GM12878 (cell line): ENCODE data around the gene MAP3K5. TPM values are rescaled to one million over a fixed set of nuclear protein-coding genes. Genes with fewer than 3 reads are reported as not detected.

ENCODE experiments used
- ATAC-seq: fragments of 200-7000 bp; cut with Tn5 transposase; 3 replicates; pipeline ENCODE4 v1.9.1; 2020; ENCODE audit warnings: mild to moderate bottlenecking, moderate library complexity
- BruUV-seq: library from RNA; stranded (reverse); fragments of 400-500 nt; replicated peaks from 2 replicates; lab custom pipeline; 2021; lab: Mats Ljungman, UMichigan
- CTCF ChIA-PET: fragments of 300-600 bp; sonication (Branson Sonifier 250); formaldehyde crosslinking; extraction: SDS; loops from one replicate; lab custom pipeline; 2021; ENCODE audit warnings: inconsistent platforms; lab: Yijun Ruan, JAX
- POLR2A ChIA-PET: fragments of 350-600 bp; formaldehyde crosslinking; extraction: SDS; loops from one replicate; lab custom pipeline; 2021; ENCODE audit warnings: inconsistent platforms; lab: Charles Lee
- RAD21 ChIA-PET: fragments of 300-600 bp; sonication (Branson Sonifier 250); formaldehyde crosslinking; loops from one replicate; lab custom pipeline; 2023; ENCODE audit warnings: antibody characterized with exemption; ENCODE audit not compliant: unreplicated experiment; lab: Charles Lee
- SMC1A ChIA-PET: fragments of 300-600 bp; sonication (Branson Sonifier 250); formaldehyde crosslinking; loops from one replicate; lab custom pipeline; 2023; ENCODE audit not compliant: unreplicated experiment, uncharacterized antibody; lab: Charles Lee
- DNase-seq: peaks from one replicate; pipeline ENCODE4 v3.0.0-alpha.2; 2011; ENCODE audit warnings: low read depth, low spot score
- FAIRE-seq: peaks from 3 replicates; lab custom pipeline; 2011; peaks lifted over from hg19 to GRCh38; lab: Jason Lieb, UNC
- H2AFZ ChIP-seq: 2 replicates; pipeline ENCODE4 v1.6.0; 2011; ENCODE audit warnings: low read depth, low read length, control low read depth; ENCODE audit not compliant: control insufficient read depth
- H3K27ac ChIP-seq: 2 replicates; pipeline ENCODE4 v1.5.1; 2011; ENCODE audit warnings: control low read depth; ENCODE audit not compliant: control insufficient read depth, insufficient read depth
- H3K27me3 ChIP-seq, 2 experiments: replicated peaks in 1 of 2; 2 replicates each; pipeline versions ENCODE4 v1.6.0 to v1.6.1; 2011; ENCODE audit warnings: low read length in 1 of 2; ENCODE audit not compliant: control insufficient read depth in 2 of 2, insufficient read depth in 2 of 2
- H3K36me3 ChIP-seq, 2 experiments: 2 replicates each; pipeline ENCODE4 v1.5.1; 2011; ENCODE audit warnings: low read length in 1 of 2; ENCODE audit not compliant: control insufficient read depth in 2 of 2, insufficient read depth in 2 of 2
- H3K4me1 ChIP-seq: 2 replicates; pipeline ENCODE4 v1.6.1; 2011; ENCODE audit warnings: mild to moderate bottlenecking, low read length, moderate library complexity, mixed read lengths; ENCODE audit not compliant: control insufficient read depth, insufficient read depth
- H3K4me2 ChIP-seq: 2 replicates; pipeline ENCODE4 v1.6.0; 2011; ENCODE audit warnings: control low read depth; ENCODE audit not compliant: control insufficient read depth, insufficient read depth
- H3K4me3 ChIP-seq: fragments of 200-600 bp; sonication (generic); 2 replicates; pipeline ENCODE4 v1.5.1; 2016
- H3K79me2 ChIP-seq: 2 replicates; pipeline ENCODE4 v1.6.0; 2011; ENCODE audit warnings: low read length; ENCODE audit not compliant: control insufficient read depth, insufficient read depth
- H3K9ac ChIP-seq: 2 replicates; pipeline ENCODE4 v1.8.0; 2011; ENCODE audit warnings: low read length, control low read depth, mixed read lengths; ENCODE audit not compliant: control insufficient read depth, insufficient read depth
- H3K9me3 ChIP-seq: replicated peaks from 3 replicates; pipeline ENCODE4 v1.5.1; 2011; ENCODE audit warnings: mild to moderate bottlenecking, low read length; ENCODE audit not compliant: control insufficient read depth, insufficient read depth
- H4K20me1 ChIP-seq: 2 replicates; pipeline ENCODE4 v1.6.0; 2011; ENCODE audit not compliant: control insufficient read depth, insufficient read depth
- BHLHE40 ChIP-seq, 2 experiments: fragments of 450-650 bp in 1 of 2; IDR thresholded peaks; 2 replicates each; pipeline ENCODE4 v1.6.1; 2011 to 2017; ENCODE audit warnings: low read depth in 2 of 2, borderline replicate concordance in 1 of 2, improper control_type of control experiment in 1 of 2, low read length in 1 of 2, mild to moderate bottlenecking in 1 of 2
- CREB1 ChIP-seq: IDR thresholded peaks from 2 replicates; pipeline ENCODE4 v1.6.1; 2012; ENCODE audit warnings: low read depth, mild to moderate bottlenecking, inconsistent platforms
- ETV6 ChIP-seq, 2 experiments: fragments of 450-650 bp in 1 of 2; IDR thresholded peaks in 1 of 2; conservative IDR thresholded peaks in 1 of 2; 2 replicates each; pipeline ENCODE4 v1.6.1; 2014; ENCODE audit warnings: antibody characterized with exemption in 1 of 2, borderline replicate concordance in 1 of 2, low read depth in 1 of 2, mild to moderate bottlenecking in 1 of 2, moderate library complexity in 1 of 2
- MTA2 ChIP-seq: fragments of 450-650 bp; IDR thresholded peaks from 2 replicates; pipeline ENCODE4 v1.6.1; 2016; ENCODE audit warnings: low read depth, mild to moderate bottlenecking, moderate library complexity
- POLR2AphosphoS2 ChIP-seq: IDR thresholded peaks from 2 replicates; pipeline ENCODE4 v1.6.1; 2011; ENCODE audit warnings: low read depth, mild to moderate bottlenecking, low read length, improper control_type of control experiment, moderate library complexity
- WGBS: methylation state at CpG from one replicate; pipeline ENCODE4 v1.1.6; 2016; ENCODE audit warnings: low lambda C conversion rate; ENCODE audit not compliant: insufficient replicate concordance, insufficient coverage; ENCODE audit errors: missing lambda C conversion rate; 5-methylcytosine and 5-hydroxymethylcytosine counted together
- in situ Hi-C: fragments of 300-500 bp; cut with MboI; formaldehyde crosslinking; loops from 9 replicates; pipeline ENCODE4 v1.14.3; 2018; ENCODE audit warnings: mixed read lengths
- intact Hi-C: fragments of 100-400 bp; cut with micrococcal nuclease; formaldehyde crosslinking; loops from one replicate; pipeline ENCODE4 v1.14.2; 2022; ENCODE audit not compliant: unreplicated experiment
- polyA plus RNA-seq, 11 experiments: library from polyadenylated mRNA; depleted of rRNA in 4 of 11; unstranded in 6 of 11; stranded (reverse) in 5 of 11; fragments of >200 nt; fragmentation: Nextera tagmentation in 4 of 11; fragmentation: Illumina TruSeq in 1 of 11; extraction: Ambion mirVana in 4 of 11; extraction: Trizol in 1 of 11; gene quantifications; 1 replicate in 1 of 11; 2 replicates in 10 of 11; pipeline versions ENCODE4 v1.2.1 to v1.2.3, GENCODE V29; 2011 to 2016; ENCODE audit warnings: inconsistent platforms in 2 of 11, missing spikeins in 2 of 11, low read depth in 1 of 11
- total RNA-seq, 4 experiments: library from RNA; depleted of rRNA in 3 of 4; stranded (reverse); fragments of >200 nt in 3 of 4; fragmentation: Illumina TruSeq in 1 of 4; extraction: Trizol in 1 of 4; gene quantifications; 2 replicates each; pipeline versions ENCODE4 v1.2.1 to v1.2.3, GENCODE V29; 2013 to 2021
- TF ChIP-seq, protein P1 (sequence below): fragments of 450-650 bp; formaldehyde crosslinking; IDR thresholded peaks from 2 replicates; pipeline ENCODE4 v1.4.0; 2022; ENCODE audit warnings: mild to moderate bottlenecking, moderate library complexity

Gene MAP3K5
- total and polyA plus RNA-seq, 10 of the 15 experiments (the other 5 are each of a cell fraction or from before 2014, with no cell fraction given): 5.4 to 34.3 (median 26.4) TPM

DNA sequence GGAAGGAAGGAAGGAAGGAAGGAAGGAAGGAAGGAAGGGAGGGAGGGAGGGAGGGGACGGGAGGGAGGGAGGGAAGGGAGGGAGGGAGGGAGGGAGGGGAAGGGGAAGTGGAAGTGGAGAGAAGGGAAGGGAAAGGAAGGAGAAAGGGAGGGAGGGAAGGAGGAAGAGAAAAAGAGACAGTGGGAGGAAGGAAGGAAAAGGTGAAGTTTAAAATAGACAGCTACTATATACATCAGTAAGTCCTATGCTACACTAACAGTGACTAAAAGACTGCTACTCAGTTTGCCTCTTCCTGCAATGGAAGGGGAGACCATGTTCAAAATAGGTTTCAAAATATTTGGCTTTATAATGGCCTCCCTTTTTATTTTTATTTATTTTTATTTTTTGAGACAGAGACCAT, 22.5 kb downstream of the MAP3K5 start:
- Histone ChIP-seq H3K79me2 (peaks cover 95% of the 10 kb centered on the region), H4K20me1 (no peaks in the 10 kb centered on the region), H3K27ac (no peak overlapping the region), H3K4me3 (no peak overlapping the region), H3K36me3 (no peaks in the 10 kb centered on the region; a peak in 1 of 4 replicates), H2AFZ (no peak overlapping the region), H3K9ac (no peak overlapping the region), H3K27me3 (no peaks in the 10 kb centered on the region), H3K4me2 (no peak overlapping the region), H3K4me1 (peaks cover 73% of the 10 kb centered on the region), H3K9me3 (no peaks in the 10 kb centered on the region; the same call in 2 of the 3 replicates)
- POLR2A ChIA-PET: interaction anchor here (11.8 kb wide), 1 partner anchor 20 kb away, joined by 159 read pairs; the partner anchor contains the start of gene MAP3K5
- CTCF ChIA-PET: no interaction called here
- TF ChIP-seq BHLHE40 (IDR thresholded peaks at IDR 0.05; ENCODE audit: borderline replicate concordance in 1 of 2, low read depth in 2 of 2, low read length in 1 of 2) (no peak), ETV6 (conservative IDR thresholded peaks at IDR 0.05 in 1 of 2, IDR thresholded peaks at IDR 0.05 in 1 of 2; ENCODE audit: borderline replicate concordance in 1 of 2, low read depth in 1 of 2) (peak in 1 of 2 experiments; percentile 62; a peak in 2 of 4 replicates)
- ATAC-seq: no peak
- FAIRE-seq: no peak
- intact Hi-C loops: no loop called here
- no peak for DNase-seq
- WGBS: 0% methylated on average over 1 of the region's 1 CpG
- SMC1A ChIA-PET: interaction anchor here (8.9 kb wide), 1 partner anchor 17 kb away, joined by 227 read pairs; the partner anchor contains the start of gene MAP3K5
- no TSS peak for BruUV-seq
- RAD21 ChIA-PET: interaction anchor here (0.8 to 12.6 kb wide), 2 partner anchors 9 to 17 kb away, joined by 3 to 270 read pairs; partner anchors contain the start of gene MAP3K5
- in situ Hi-C loops: no loop called here

DNA sequence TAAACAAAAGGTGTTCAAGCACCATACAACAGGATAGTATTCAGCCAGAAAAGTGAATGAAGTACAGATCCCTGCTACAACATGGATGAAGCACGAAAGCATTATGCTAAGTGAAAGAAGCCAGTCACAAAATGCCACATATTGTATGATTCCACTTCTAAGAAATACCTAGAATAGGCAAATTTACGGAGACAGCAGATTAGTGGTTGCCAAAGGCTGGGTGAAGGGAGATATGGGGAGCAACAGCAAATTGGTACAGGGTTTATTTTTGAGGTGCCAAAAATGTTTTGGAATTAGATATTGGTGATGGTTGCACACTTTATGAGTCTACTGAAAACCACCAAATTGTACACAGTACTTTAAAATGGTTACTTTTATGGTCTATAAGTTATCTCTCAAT, 23.2 kb downstream of the MAP3K5 start:
- intact Hi-C loops: no loop called here
- no TSS peak for BruUV-seq
- CTCF ChIA-PET: interaction anchor here (0.7 kb wide), 1 partner anchor 9 kb away, joined by 4 read pairs; no protein-coding TSS in a partner anchor
- Histone ChIP-seq H3K4me1 (peaks cover 71% of the 10 kb centered on the region), H3K9me3 (no peaks in the 10 kb centered on the region), H3K4me3 (no peak overlapping the region; the same call in 1 of the 2 replicates), H4K20me1 (no peaks in the 10 kb centered on the region)
- TF ChIP-seq CREB1: no peak
- TF ChIP-seq POLR2AphosphoS2: no peak
- TF ChIP-seq, protein P1, sequence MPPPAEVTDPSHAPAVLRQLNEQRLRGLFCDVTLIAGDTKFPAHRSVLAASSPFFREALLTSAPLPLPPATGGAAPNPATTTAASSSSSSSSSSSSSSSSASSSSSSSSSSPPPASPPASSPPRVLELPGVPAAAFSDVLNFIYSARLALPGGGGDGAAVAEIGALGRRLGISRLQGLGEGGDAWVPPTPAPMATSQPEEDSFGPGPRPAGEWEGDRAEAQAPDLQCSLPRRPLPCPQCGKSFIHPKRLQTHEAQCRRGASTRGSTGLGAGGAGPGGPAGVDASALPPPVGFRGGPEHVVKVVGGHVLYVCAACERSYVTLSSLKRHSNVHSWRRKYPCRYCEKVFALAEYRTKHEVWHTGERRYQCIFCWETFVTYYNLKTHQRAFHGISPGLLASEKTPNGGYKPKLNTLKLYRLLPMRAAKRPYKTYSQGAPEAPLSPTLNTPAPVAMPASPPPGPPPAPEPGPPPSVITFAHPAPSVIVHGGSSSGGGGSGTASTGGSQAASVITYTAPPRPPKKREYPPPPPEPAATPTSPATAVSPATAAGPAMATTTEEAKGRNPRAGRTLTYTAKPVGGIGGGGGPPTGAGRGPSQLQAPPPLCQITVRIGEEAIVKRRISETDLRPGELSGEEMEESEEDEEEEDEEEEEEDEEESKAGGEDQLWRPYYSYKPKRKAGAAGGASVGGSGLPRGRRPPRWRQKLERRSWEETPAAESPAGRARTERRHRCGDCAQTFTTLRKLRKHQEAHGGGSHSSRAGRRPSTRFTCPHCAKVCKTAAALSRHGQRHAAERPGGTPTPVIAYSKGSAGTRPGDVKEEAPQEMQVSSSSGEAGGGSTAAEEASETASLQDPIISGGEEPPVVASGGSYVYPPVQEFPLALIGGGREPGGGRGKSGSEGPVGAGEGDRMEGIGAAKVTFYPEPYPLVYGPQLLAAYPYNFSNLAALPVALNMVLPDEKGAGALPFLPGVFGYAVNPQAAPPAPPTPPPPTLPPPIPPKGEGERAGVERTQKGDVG (CRISPR knock-in tag): no peak
- TF ChIP-seq MTA2: no peak
- TF ChIP-seq, all 136 proteins: peak for 0
- DNase-seq (no peak), FAIRE-seq (no peak), ATAC-seq (no peak)
- WGBS: 97% methylated on average over 2 of the region's 2 CpGs
- H3K9ac ChIP-seq: no peak overlapping the region
- H3K79me2 ChIP-seq: peaks cover 95% of the 10 kb centered on the region
- in situ Hi-C loops: no loop called here
- no peak overlapping the region for H2AFZ ChIP-seq
- RAD21 ChIA-PET: interaction anchor here (0.8 to 12.6 kb wide), 3 partner anchors 8 to 18 kb away, joined by 3 to 270 read pairs (median 3); partner anchors contain the start of gene MAP3K5
- 0 out of 2 replicates have a peak overlapping the region, but pooled peaks have one; percentile 74 for H3K4me2 ChIP-seq
- POLR2A ChIA-PET: interaction anchor here (0.7 to 11.8 kb wide), 2 partner anchors 12 to 20 kb away, joined by 4 to 159 read pairs; partner anchors contain the start of gene MAP3K5
- no peaks in the 10 kb centered on the region for H3K27me3 ChIP-seq
- H3K36me3 ChIP-seq: no peaks in the 10 kb centered on the region; a peak in 1 of 4 replicates
- peak overlapping the region; percentile 97 for H3K27ac ChIP-seq
- SMC1A ChIA-PET: interaction anchor here (1.0 kb wide), 2 partner anchors 50 to 53 kb away, joined by 3 to 9 read pairs; no protein-coding TSS in a partner anchor
